ENCODE measurements around the gene CASP8AP2. TPM values are rescaled to one million over a fixed set of nuclear protein-coding genes. Genes with fewer than 3 reads are reported as not detected.

The CASP8AP2 gene
- polyA plus RNA-seq, 1 donor from 2014 or later: 16.8 TPM

DNA sequence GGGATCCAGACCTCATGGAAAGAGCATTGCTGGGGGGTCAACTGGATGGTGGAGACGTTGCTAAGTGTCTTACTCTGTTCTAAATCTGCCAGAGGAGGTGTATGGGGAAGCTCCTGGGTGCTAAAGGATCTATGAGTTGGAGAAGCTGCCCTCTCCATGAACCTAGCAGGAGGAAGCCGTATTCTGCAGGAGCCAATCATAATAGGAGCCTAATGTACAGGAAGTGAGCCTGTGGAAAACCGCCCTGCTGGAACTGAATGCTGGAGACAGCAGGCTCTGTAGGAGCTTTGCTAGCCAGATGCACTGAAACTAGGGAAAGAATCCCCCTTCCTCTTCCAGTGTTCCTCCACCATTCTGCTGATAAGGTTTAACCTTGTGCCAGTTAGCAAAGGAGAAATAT, 10.9 kb downstream of the CASP8AP2 start:
- H3K4me2 ChIP-seq (ENCODE audit: low read length): no peak overlapping the region
- H3K4me3 ChIP-seq (ENCODE audit: low read length): no peak overlapping the region
- no peaks in the 10 kb centered on the region for H3K9me2 ChIP-seq (ENCODE audit: insufficient read depth, low read length)
- H3K9me3 ChIP-seq (ENCODE audit: low read length): no peaks in the 10 kb centered on the region
- H2AFZ ChIP-seq (ENCODE audit: low read depth, low read length): no peak overlapping the region
- H3K27ac ChIP-seq (ENCODE audit: low read length): no peak overlapping the region
- no peaks in the 10 kb centered on the region for H3F3A ChIP-seq (ENCODE audit: insufficient read depth, low read length, poor library complexity, severe bottlenecking)
- H3K27me3 ChIP-seq (ENCODE audit: insufficient read depth, low read depth, low read length): no peaks in the 10 kb centered on the region
- H4K20me1 ChIP-seq (ENCODE audit: insufficient read depth): no peaks in the 10 kb centered on the region
- no peak for TF ChIP-seq SMC3 (conservative IDR thresholded peaks at IDR 0.05; ENCODE audit: poor library complexity)
- TF ChIP-seq, protein P1, sequence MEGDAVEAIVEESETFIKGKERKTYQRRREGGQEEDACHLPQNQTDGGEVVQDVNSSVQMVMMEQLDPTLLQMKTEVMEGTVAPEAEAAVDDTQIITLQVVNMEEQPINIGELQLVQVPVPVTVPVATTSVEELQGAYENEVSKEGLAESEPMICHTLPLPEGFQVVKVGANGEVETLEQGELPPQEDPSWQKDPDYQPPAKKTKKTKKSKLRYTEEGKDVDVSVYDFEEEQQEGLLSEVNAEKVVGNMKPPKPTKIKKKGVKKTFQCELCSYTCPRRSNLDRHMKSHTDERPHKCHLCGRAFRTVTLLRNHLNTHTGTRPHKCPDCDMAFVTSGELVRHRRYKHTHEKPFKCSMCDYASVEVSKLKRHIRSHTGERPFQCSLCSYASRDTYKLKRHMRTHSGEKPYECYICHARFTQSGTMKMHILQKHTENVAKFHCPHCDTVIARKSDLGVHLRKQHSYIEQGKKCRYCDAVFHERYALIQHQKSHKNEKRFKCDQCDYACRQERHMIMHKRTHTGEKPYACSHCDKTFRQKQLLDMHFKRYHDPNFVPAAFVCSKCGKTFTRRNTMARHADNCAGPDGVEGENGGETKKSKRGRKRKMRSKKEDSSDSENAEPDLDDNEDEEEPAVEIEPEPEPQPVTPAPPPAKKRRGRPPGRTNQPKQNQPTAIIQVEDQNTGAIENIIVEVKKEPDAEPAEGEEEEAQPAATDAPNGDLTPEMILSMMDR (IDR thresholded peaks at IDR 0.05; ENCODE audit: poor library complexity, severe bottlenecking): no peak
- TF ChIP-seq, protein P2, sequence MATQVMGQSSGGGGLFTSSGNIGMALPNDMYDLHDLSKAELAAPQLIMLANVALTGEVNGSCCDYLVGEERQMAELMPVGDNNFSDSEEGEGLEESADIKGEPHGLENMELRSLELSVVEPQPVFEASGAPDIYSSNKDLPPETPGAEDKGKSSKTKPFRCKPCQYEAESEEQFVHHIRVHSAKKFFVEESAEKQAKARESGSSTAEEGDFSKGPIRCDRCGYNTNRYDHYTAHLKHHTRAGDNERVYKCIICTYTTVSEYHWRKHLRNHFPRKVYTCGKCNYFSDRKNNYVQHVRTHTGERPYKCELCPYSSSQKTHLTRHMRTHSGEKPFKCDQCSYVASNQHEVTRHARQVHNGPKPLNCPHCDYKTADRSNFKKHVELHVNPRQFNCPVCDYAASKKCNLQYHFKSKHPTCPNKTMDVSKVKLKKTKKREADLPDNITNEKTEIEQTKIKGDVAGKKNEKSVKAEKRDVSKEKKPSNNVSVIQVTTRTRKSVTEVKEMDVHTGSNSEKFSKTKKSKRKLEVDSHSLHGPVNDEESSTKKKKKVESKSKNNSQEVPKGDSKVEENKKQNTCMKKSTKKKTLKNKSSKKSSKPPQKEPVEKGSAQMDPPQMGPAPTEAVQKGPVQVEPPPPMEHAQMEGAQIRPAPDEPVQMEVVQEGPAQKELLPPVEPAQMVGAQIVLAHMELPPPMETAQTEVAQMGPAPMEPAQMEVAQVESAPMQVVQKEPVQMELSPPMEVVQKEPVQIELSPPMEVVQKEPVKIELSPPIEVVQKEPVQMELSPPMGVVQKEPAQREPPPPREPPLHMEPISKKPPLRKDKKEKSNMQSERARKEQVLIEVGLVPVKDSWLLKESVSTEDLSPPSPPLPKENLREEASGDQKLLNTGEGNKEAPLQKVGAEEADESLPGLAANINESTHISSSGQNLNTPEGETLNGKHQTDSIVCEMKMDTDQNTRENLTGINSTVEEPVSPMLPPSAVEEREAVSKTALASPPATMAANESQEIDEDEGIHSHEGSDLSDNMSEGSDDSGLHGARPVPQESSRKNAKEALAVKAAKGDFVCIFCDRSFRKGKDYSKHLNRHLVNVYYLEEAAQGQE (IDR thresholded peaks at IDR 0.05; ENCODE audit: borderline replicate concordance): no peak
- no peak for TF ChIP-seq RAD21 (conservative IDR thresholded peaks at IDR 0.05)
- no peak for TF ChIP-seq EP300 (conservative IDR thresholded peaks at IDR 0.05; ENCODE audit: poor library complexity, severe bottlenecking)
- no peak for TF ChIP-seq TAF1 (IDR thresholded peaks at IDR 0.05; ENCODE audit: low read depth)
- TF ChIP-seq POLR2AphosphoS5 (IDR thresholded peaks at IDR 0.05): no peak
- TF ChIP-seq EZH2 (IDR thresholded peaks at IDR 0.05; ENCODE audit: borderline replicate concordance, insufficient read depth, low read length, poor library complexity, severe bottlenecking): no peak
- TF ChIP-seq MXI1 (conservative IDR thresholded peaks at IDR 0.05; ENCODE audit: poor library complexity, severe bottlenecking): no peak
- H3K79me2 ChIP-seq (replicated peaks; ENCODE audit: insufficient read depth, low read length): peaks cover 8% of the 10 kb centered on the region
- H3K36me3 ChIP-seq (ENCODE audit: insufficient read depth, low read length): no peaks in the 10 kb centered on the region
- H3K9ac ChIP-seq (ENCODE audit: low read length): no peak overlapping the region

DNA sequence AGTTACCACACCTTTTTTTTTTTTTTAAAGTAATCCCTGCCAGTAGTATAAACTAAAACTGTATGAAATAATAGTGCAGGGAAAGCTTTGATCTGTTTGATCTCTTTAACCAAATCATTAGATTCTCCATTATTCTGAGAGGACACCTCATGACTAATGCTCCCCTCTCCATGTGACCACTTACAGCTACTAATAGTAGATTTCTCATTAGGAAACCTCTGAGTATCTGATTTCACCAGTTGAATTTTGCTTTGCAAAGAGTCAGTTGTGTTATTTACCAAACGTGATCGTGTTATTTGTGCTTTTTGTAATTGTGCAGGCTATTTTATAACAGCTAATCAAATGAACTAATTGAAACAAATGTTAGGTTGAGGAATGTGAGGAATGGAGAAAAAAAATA, 12.5 kb downstream of the CASP8AP2 start:
- Histone ChIP-seq H4K20me1 (ENCODE audit: insufficient read depth) (no peaks in the 10 kb centered on the region), H3K9ac (ENCODE audit: low read length) (no peak overlapping the region)

More for the DNA sequence above, 12.5 kb downstream of the CASP8AP2 start:
- Histone ChIP-seq H3K9me2 (ENCODE audit: insufficient read depth, low read length) (no peaks in the 10 kb centered on the region), H3K27ac (ENCODE audit: low read length) (no peak overlapping the region), H3K27me3 (ENCODE audit: insufficient read depth, low read depth, low read length) (no peaks in the 10 kb centered on the region), H3K9me3 (ENCODE audit: low read length) (no peaks in the 10 kb centered on the region), H2AFZ (ENCODE audit: low read depth, low read length) (no peak overlapping the region), H3K4me3 (ENCODE audit: low read length) (no peak overlapping the region), H3F3A (ENCODE audit: insufficient read depth, low read length, poor library complexity, severe bottlenecking) (no peaks in the 10 kb centered on the region), H3K4me2 (ENCODE audit: low read length) (no peak overlapping the region), H3K36me3 (ENCODE audit: insufficient read depth, low read length) (no peaks in the 10 kb centered on the region), H3K79me2 (replicated peaks; ENCODE audit: insufficient read depth, low read length) (peaks cover 8% of the 10 kb centered on the region)
- TF ChIP-seq SMC3 (conservative IDR thresholded peaks at IDR 0.05; ENCODE audit: poor library complexity) (no peak), TAF1 (IDR thresholded peaks at IDR 0.05; ENCODE audit: low read depth) (no peak), MXI1 (conservative IDR thresholded peaks at IDR 0.05; ENCODE audit: poor library complexity, severe bottlenecking) (no peak), EP300 (conservative IDR thresholded peaks at IDR 0.05; ENCODE audit: poor library complexity, severe bottlenecking) (no peak), EZH2 (IDR thresholded peaks at IDR 0.05; ENCODE audit: borderline replicate concordance, insufficient read depth, low read length, poor library complexity, severe bottlenecking) (no peak), RAD21 (conservative IDR thresholded peaks at IDR 0.05) (no peak), POLR2AphosphoS5 (IDR thresholded peaks at IDR 0.05) (no peak)
- TF ChIP-seq, protein P2 (IDR thresholded peaks at IDR 0.05; ENCODE audit: borderline replicate concordance): no peak
- TF ChIP-seq, protein P1 (IDR thresholded peaks at IDR 0.05; ENCODE audit: poor library complexity, severe bottlenecking): no peak
